HG03135 (cell line): Measurements from ENCODE around the gene PDAP1.
"Not testable (repeated sequence)": the region's sequence is repeated elsewhere in the genome, so short reads cannot be mapped to it uniquely, and the experiment has no call there.

ENCODE experiments used
- ATAC-seq: cut with Tn5 transposase; IDR thresholded peaks from one replicate; pipeline ENCODE4 v1.9.1; 2021; ENCODE audit warnings: mild to moderate bottlenecking, moderate library complexity; ENCODE audit not compliant: unreplicated experiment

Gene PDAP1

GRCh38 chr7:99428972-99429566 lies 20.7 kb upstream of the PDAP1 start:
- ATAC-seq = no peak

DNA sequence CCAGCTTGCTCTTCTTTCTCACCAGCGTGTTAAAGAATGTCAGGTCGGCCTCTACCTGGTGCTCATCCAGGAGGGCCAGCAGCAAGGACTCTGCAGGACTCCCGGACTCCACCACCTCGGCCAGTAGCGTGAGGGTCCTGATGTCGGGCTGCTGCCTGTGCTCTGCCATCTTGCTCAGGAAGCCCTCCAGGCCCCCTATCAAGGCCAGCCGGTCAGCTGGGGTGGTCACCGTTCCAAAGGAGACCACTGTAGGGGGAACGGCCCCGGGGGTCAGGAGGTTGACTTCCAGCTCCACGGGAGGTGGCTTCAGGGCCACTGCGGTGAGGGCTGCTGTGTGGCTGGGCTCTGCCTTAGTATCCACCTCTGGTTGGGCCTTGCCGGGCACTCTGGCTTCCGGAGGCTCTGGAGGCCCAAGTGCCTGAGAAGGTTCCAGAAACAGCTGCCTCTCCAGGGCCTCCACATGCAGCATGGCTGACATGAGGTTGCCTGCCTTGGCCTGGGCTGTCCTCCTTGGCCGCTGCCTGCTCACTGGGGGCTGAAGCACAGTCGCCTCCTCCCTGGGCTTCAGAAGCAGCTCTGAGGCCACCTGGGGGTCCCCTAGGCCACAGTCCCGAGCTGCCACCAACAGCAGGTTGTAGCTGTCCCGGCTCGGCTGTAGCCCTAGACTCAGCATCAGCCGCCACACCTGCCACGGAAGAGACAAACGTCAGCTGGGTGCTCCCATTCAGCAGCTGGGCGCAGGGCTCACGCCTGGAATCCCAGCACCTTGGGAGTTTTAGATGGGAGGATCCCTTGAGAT lies 16.7 kb upstream of the PDAP1 start:
- ATAC-seq = no peak

DNA sequence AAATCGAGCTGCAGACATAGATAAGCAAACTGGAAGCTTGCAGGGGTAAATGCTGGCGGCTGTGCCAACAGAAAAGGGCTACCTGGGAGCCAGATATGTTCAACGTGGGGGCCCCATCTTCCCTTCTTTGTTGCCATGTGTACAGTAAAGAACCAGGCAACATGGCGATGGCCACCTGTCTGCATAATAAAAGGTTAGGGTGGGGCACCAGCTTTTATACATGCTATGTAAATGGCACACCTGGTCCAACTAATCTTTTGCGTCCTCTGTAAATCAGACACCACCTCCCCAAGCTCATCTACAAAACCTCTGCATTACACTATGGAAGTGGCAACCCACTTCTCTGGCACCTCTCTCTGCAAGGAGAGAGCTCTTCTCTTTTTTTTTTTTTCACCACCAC lies 14.2 kb upstream of the PDAP1 start:
- ATAC-seq = no peak

GRCh38 chr7:99422186-99422585 lies 13.8 kb upstream of the PDAP1 start:
- no peak for ATAC-seq

DNA sequence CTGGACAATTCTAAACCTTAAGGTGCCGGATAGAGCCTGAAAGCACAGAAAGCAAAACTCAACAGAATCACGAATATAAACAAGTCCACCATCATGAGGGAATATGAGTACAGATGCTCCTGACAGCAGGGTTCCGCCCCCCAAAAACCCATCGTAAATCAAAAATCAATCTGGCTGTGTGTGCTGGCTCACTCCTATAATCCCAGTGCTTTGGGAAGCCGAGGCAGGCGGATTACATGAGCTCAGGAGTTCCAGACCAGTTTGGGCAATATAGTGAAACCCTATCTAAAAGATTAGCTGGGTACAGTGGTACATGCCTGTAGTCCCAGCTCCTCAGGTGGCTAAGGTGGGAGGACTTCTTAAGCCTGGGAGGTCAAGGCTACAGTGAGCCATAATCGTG lies 12.6 kb upstream of the PDAP1 start:
- no peak for ATAC-seq

DNA sequence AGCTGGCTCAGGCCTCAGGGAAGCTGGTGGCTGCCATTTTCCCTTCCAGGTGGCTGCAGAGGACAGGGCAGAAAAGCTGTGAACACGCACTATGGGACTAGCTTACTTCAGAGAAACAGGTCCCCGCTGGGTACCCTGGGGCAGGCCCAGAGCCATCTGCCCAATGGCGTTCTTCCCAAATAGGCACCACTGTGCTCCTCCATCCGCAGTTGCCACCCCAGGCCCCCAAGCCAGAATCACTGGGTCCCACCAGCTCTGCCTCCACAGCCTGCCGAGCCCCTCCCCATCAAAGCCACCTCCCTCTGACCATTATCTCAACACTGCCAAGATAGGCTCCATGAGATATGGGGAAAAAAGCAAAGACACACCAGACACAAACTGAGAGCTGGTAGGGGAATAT lies 11.8 kb upstream of the PDAP1 start:
- ATAC-seq = no peak

GRCh38 chr7:99419323-99420021 lies 11.1 kb upstream of the PDAP1 start:
- no peak for ATAC-seq

DNA sequence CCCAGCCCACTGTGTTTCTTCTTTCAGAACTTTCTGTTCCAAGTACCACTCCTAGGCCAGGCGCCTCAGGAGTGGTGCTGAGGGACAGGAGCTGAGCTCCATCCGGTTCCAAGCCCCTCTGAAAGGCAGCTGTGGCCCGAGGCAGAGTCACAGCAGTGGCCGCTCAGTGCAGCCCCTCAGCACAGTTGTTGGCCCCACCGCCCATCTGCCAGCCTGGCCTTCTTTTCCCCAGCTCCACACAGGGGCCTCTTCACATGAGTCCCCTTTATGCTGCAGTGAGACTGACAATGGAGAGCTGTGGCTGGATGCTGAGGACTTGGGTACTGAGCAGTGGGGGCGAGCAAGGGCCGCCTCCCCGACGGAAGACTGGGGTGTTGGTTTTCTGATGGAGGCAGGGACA lies 9.9 kb upstream of the PDAP1 start:
- ATAC-seq = no peak

DNA sequence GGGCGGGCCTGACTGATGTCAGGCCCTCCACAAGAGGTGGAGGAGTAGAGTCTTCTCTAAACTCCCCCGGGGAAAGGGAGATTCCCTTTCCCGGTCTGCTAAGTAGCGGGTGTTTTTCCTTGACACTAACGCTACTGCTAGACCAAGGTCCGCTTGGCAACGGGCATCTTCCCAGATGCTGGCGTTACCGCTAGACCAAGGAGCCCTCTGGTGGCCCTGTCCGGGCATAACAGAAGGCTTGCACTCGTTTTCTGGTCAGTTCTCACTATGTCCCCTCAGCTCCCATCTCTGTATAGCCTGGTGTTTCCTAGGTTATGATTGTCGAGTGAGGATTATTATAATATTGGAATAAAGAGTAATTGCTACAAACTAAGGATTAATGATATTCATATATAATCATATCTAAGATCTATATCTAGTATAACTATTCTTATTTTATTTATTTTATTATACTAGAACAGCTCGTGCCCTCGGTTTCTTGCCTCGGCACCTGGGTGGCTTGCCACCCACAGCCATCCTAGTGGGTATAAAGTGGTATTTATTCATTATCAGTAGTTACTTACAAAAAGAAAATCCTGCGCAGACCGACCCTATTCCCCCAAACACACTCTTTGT lies 7.2 kb upstream of the PDAP1 start:
- not testable (repeated sequence) for ATAC-seq

DNA sequence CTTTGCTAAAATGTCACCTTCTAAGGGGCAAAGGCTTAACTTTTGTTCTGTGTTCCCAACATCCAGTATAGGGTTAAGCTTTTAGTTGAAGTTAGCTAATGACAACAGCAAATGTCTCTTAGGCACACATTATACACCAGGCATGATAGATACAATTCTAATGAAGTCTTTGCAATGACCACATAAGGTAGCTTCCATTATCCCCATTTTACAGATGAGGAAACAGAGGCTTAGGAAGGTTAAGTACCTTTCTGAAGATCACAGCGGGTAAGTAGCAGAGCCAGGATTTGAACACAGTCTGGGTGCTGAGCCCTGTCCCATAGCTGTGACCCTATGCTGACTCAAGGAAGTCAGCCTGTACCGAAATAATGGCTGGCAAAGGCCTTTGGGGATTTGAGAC lies 2.2 kb upstream of the PDAP1 start:
- no peak for ATAC-seq

- no peak for ATAC-seq
Observed at GRCh38 chr7:99409806-99410205, 1.4 kb upstream of the PDAP1 start.

DNA sequence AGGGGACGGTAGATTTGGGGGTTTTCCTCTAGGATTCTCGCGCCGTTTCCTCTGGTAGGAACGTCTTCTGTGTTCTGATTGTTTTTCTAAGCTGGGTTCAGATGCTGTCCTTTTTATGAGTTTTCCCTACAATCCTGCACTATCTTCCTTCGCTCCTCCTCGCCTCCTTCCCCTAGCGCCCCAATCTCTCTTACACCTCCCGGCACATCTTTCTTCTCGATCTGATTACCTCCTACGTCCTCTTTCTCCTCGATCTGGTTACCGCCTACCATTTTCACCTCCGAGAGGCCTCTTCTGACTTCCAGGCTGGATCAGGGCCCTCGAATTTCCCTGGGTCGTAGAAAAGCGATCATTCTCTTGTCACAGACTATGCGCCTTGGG lies 785 bp upstream of the PDAP1 start:
- ATAC-seq = peak; percentile 9

DNA sequence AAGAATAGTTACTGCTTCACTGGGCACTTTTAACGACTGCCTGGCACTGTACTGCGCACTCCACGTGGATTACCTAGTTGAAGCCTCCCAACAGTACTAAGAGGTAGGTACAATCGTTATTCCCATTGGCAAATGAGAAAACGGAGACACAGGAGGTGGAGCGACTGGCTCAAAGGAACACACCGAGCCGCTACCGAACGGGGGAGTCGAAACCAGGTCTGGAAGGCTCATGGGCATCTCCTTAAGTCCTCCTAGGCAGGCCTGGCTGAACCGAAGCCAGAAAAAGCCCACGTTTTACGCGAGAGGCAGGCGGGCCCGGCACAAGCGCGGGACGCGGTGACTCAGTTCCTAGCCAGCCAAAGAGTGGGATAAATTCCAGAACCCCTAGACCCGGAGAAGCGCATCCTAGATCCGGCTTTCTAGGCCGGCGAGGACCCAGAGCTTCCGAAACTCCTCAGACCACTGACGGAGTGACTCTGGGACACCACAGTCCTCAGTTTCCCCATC lies 472 bp downstream of the PDAP1 start:
- ATAC-seq = no peak

DNA sequence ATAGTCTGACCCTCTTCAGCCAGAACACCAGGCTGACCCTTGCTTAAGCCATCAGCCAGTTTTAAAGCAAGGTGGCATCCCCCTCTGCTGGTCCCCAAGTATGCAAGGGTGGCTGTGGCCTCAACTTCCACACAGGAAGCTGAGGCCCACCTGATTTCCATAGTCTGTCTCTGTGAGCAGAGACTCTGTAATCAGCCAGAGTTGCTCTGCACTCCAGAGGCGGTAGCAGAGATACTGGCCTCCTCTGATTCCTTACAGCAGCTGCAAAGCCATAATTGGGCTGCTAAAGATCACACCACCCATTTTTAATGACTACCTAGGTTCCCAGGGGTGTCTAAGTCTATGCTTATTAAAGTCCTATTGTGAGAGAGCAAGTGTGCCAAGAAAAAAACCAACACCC lies 1.8 kb downstream of the PDAP1 start:
- ATAC-seq = no peak

GRCh38 chr7:99404977-99405320 lies 3.4 kb downstream of the PDAP1 start:
- ATAC-seq = no peak

- ATAC-seq = no peak
Observed at GRCh38 chr7:99404235-99404976, 4.0 kb downstream of the PDAP1 start.

GRCh38 chr7:99403764-99404163 lies 4.6 kb downstream of the PDAP1 start:
- no peak for ATAC-seq

GRCh38 chr7:99402854-99403253 lies 5.5 kb downstream of the PDAP1 start:
- no peak for ATAC-seq

- ATAC-seq = no peak
Observed at GRCh38 chr7:99399597-99399996, 8.8 kb downstream of the PDAP1 start.

DNA sequence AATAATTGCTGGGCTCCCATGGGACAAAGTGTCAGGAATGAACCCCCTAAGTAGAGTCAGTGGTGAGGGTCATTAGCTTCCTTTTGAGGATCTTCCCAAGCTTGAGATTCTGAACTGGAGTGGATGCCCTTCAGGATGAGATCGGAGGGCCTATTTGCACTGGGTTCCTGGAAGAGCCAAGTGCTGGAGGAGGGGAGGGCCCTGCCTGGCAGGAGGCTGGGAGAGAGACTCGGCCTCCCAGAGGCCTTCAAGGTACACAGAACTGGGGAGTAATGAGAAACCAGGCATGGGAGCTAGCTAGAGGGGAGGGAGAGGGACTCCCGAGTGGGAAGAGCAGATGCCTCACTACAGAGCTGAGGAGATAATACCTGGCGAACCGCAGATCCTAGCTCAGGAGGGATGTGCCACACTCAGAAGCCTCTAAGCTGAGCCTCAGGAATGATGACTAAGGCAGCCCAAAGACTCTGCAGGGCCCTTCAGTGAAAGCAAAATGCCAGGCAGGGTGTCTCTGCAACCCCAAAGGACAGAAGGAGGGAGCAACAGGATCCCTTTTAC lies 9.4 kb downstream of the PDAP1 start:
- no peak for ATAC-seq
